OCI-LY3 (cell line): Measurements from ENCODE around the gene PIP5K1B.

Source experiments
- H2AFZ ChIP-seq: fragments of 200-600, 300-600 bp; shearing (Covaris generic); 2 replicates; pipeline ENCODE4 v1.6.0; 2014; ENCODE audit warnings: antibody characterized with exemption, low read depth, low read length
- H3K27ac ChIP-seq: fragments of 200-600, 300-600 bp; sonication (generic); 2 replicates; pipeline ENCODE4 v1.5.1; 2014; ENCODE audit warnings: mild to moderate bottlenecking, low read length, moderate library complexity, mixed read lengths
- H3K27me3 ChIP-seq: fragments of 200-600, 300-600 bp; sonication (generic); 2 replicates; pipeline ENCODE4 v1.6.1; 2014; ENCODE audit warnings: low read depth, low read length, mixed read lengths
- H3K36me3 ChIP-seq: fragments of 200-600, 300-600 bp; sonication (generic); replicated peaks from 2 replicates; pipeline ENCODE3; 2014; ENCODE audit warnings: low read depth, low read length, mixed read lengths
- H3K4me1 ChIP-seq: fragments of 300-600, 200-600 bp; sonication (generic); 2 replicates; pipeline ENCODE4 v1.6.1; 2014; ENCODE audit warnings: low read length, mixed read lengths
- H3K4me2 ChIP-seq: fragments of 200-600, 300-600 bp; sonication (generic); 2 replicates; pipeline ENCODE4 v1.6.1; 2014; ENCODE audit warnings: low read length, mixed read lengths
- H3K4me3 ChIP-seq: fragments of 300-600, 200-600 bp; sonication (generic); 2 replicates; pipeline ENCODE4 v1.5.1; 2014; ENCODE audit warnings: antibody characterized with exemption, mild to moderate bottlenecking, low read length, moderate library complexity
- H3K79me2 ChIP-seq: fragments of 300-600, 200-600 bp; shearing (Covaris generic); 2 replicates; pipeline ENCODE4 v1.6.1; 2014; ENCODE audit warnings: mild to moderate bottlenecking, low read length, mixed read lengths
- H3K9ac ChIP-seq: fragments of 300-600, 200-600 bp; shearing (Covaris generic); 2 replicates; pipeline ENCODE4 v1.6.0; 2014; ENCODE audit warnings: mild to moderate bottlenecking, low read length, moderate library complexity
- H3K9me3 ChIP-seq: fragments of 200-600, 300-600 bp; shearing (Covaris generic); 2 replicates; pipeline ENCODE4 v1.6.1; 2014; ENCODE audit warnings: low read length, mixed read lengths; ENCODE audit not compliant: insufficient read depth
- H4K20me1 ChIP-seq: fragments of 200-600, 300-600 bp; sonication (generic); 2 replicates; pipeline ENCODE4 v1.6.1; 2016; ENCODE audit warnings: low read length, mixed read lengths; ENCODE audit not compliant: insufficient read depth
- EZH2phosphoT487 ChIP-seq: fragments of 200-600 bp; shearing (Covaris generic); IDR thresholded peaks from 2 replicates; pipeline ENCODE4 v1.6.1; 2018; ENCODE audit warnings: antibody characterized with exemption, mixed run types, low read depth
- TF ChIP-seq, protein P1 (sequence below): fragments of 200-600, 300-600 bp; sonication (generic); IDR thresholded peaks from 2 replicates; pipeline ENCODE4 v1.5.1; 2014; ENCODE audit warnings: antibody characterized with exemption, low read length, low read depth

PIP5K1B gene

DNA sequence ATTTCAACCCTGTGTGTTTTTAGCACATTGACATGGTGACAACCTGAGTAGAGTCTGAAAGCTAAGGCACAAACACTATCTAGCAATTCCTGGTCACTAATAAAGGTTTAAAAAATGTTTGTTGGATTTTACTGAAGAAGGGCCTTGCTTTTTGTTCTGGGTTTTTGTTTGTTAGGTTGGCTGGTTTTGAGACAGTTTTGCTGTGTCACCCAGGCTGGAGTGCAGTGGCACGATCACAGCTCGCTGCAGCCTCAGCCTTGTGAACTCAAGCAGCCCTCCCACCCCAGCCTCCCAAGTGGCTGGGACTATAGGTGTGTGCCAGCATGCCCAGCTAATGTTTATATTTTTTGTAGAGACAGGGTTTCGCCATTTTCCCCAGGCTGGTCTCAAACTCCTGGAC is 269.9 kb downstream of the PIP5K1B start:
- Histone ChIP-seq H3K9me3 (no peaks in the 10 kb centered on the region), H3K27ac (no peak overlapping the region), H3K36me3 (no peaks in the 10 kb centered on the region), H3K79me2 (no peaks in the 10 kb centered on the region), H2AFZ (no peak overlapping the region), H4K20me1 (no peaks in the 10 kb centered on the region), H3K4me2 (peak overlapping the region; percentile 18), H3K4me3 (no peak overlapping the region), H3K9ac (no peak overlapping the region), H3K4me1 (peaks cover 36% of the 10 kb centered on the region), H3K27me3 (no peaks in the 10 kb centered on the region)
- TF ChIP-seq, protein P1, sequence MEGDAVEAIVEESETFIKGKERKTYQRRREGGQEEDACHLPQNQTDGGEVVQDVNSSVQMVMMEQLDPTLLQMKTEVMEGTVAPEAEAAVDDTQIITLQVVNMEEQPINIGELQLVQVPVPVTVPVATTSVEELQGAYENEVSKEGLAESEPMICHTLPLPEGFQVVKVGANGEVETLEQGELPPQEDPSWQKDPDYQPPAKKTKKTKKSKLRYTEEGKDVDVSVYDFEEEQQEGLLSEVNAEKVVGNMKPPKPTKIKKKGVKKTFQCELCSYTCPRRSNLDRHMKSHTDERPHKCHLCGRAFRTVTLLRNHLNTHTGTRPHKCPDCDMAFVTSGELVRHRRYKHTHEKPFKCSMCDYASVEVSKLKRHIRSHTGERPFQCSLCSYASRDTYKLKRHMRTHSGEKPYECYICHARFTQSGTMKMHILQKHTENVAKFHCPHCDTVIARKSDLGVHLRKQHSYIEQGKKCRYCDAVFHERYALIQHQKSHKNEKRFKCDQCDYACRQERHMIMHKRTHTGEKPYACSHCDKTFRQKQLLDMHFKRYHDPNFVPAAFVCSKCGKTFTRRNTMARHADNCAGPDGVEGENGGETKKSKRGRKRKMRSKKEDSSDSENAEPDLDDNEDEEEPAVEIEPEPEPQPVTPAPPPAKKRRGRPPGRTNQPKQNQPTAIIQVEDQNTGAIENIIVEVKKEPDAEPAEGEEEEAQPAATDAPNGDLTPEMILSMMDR, result no peak
- TF ChIP-seq EZH2phosphoT487, result no peak

DNA sequence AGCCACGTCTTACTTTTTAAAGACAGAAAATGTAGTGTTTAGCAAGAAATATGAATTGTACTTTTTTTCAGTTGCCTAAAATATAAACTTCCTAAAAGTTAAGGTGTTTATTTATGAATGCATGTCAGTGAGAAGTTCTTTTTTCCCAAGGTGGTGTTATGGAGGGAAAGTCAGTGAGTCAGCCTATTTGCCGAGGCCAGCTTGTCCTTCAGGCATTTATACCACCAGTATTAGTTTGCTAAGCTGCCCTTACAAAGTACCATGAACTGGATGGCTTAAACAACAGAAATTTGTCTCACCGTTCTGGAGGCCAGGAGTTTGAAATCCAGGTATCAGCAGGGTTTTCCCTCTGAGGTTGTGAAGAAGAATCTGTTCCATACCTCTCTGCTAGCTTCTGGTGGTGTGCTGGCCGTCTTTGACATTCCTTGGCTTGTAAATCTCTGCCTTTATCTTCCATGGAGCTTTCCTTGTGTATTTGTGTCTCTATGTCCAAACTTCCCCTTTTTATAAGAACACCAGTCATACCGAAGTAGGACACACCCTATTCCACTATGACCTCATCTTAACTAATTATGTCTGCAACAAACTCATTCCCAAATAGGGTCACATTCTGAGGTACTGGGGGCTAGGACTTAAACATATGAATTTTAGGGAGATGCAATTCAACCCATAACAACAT is 270.5 kb downstream of the PIP5K1B start:
- Histone ChIP-seq H3K4me1 (peaks cover 36% of the 10 kb centered on the region), H2AFZ (no peak overlapping the region), H3K4me3 (no peak overlapping the region), H3K4me2 (peak overlapping the region; percentile 6; the same call in 1 of the 2 replicates), H3K27me3 (no peaks in the 10 kb centered on the region), H3K27ac (no peak overlapping the region), H3K79me2 (no peaks in the 10 kb centered on the region), H3K9me3 (no peaks in the 10 kb centered on the region), H3K9ac (no peak overlapping the region), H4K20me1 (no peaks in the 10 kb centered on the region), H3K36me3 (no peaks in the 10 kb centered on the region)
- TF ChIP-seq, protein P1, result no peak
- no peak for TF ChIP-seq EZH2phosphoT487

DNA sequence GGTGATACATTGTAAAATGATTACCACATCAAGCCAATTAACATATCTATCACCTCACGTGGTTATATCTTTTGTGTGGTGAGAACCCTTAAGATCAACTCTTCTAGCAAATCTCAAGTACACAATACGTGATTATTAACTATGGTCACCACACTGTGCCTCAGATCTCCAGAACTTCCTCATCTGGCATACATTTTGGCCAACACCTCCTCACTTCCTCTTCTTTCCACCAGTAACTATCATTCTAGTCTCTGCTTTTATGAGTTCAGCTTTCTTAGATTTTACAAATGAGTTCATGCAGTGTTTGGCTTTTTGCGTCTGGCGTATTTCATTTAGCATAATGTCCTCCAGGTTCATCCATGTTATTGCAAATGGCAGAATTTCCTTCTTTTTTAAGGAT is 273.0 kb downstream of the PIP5K1B start:
- 0 out of 2 replicates have a peak overlapping the region, but pooled peaks have one; percentile 3 for H3K4me2 ChIP-seq
- H3K27ac ChIP-seq, result no peak overlapping the region
- H3K4me1 ChIP-seq, result peaks cover 41% of the 10 kb centered on the region
- H3K9ac ChIP-seq, result no peak overlapping the region
- TF ChIP-seq EZH2phosphoT487, result no peak
- TF ChIP-seq, protein P1, result no peak
- H3K36me3 ChIP-seq, result no peaks in the 10 kb centered on the region
- no peaks in the 10 kb centered on the region for H4K20me1 ChIP-seq
- no peak overlapping the region for H3K4me3 ChIP-seq
- no peaks in the 10 kb centered on the region for H3K79me2 ChIP-seq
- no peaks in the 10 kb centered on the region for H3K27me3 ChIP-seq
- no peak overlapping the region for H2AFZ ChIP-seq
- no peaks in the 10 kb centered on the region for H3K9me3 ChIP-seq

DNA sequence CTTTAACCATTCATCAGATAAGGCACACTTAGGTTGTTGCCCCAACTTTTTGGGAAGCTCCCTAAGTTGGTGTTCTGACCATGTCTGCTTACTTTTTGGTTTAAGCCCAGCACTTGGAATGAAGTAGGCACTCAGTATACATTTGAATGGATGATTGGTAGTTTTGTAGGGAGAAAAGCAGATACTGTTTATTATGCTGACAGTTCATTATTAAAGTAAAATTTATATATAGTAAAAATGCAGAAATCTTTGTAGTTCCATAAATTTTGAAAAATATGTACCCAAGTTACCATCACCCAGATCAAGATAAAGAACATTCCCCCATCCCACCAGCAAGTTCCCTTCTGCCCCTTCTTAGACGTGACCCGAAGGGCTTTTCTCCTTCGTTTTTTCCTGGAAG is 273.5 kb downstream of the PIP5K1B start:
- Histone ChIP-seq H3K4me1 (peaks cover 41% of the 10 kb centered on the region), H3K36me3 (no peaks in the 10 kb centered on the region), H3K4me2 (0 out of 2 replicates have a peak overlapping the region, but pooled peaks have one; percentile 3), H3K27me3 (no peaks in the 10 kb centered on the region), H4K20me1 (no peaks in the 10 kb centered on the region), H3K4me3 (no peak overlapping the region), H2AFZ (no peak overlapping the region), H3K9ac (no peak overlapping the region), H3K27ac (no peak overlapping the region), H3K9me3 (no peaks in the 10 kb centered on the region), H3K79me2 (no peaks in the 10 kb centered on the region)
- TF ChIP-seq, protein P1, result no peak
- no peak for TF ChIP-seq EZH2phosphoT487
